GM12874 (cell line): ENCODE results near the gene RFX7.

Source experiments
- CTCF ChIP-seq: IDR thresholded peaks from 2 replicates; pipeline ENCODE4 v1.5.1; 2011; ENCODE audit warnings: low read depth, mild to moderate bottlenecking, control low read depth, low read length, moderate library complexity; ENCODE audit not compliant: insufficient read depth

RFX7 gene

GRCh38 chr15:56128081-56128480 lies 115.6 kb downstream of the RFX7 start:
- no peak for TF ChIP-seq CTCF

- TF ChIP-seq CTCF, result no peak
Observed at GRCh38 chr15:56126409-56126808, 117.3 kb downstream of the RFX7 start.

GRCh38 chr15:56124391-56124790 lies 119.3 kb downstream of the RFX7 start:
- no peak for TF ChIP-seq CTCF

- TF ChIP-seq CTCF, result no peak
Observed at GRCh38 chr15:56105855-56106254, 137.8 kb downstream of the RFX7 start.

GRCh38 chr15:56102441-56102840 lies 141.2 kb downstream of the RFX7 start:
- no peak for TF ChIP-seq CTCF

GRCh38 chr15:56099311-56099710 lies 144.4 kb downstream of the RFX7 start:
- no peak for TF ChIP-seq CTCF

- no peak for TF ChIP-seq CTCF
Observed at GRCh38 chr15:56098195-56098863, 145.3 kb downstream of the RFX7 start.
